A549 (cell line): ENCODE data around the gene TRIM39.

Source experiments
- BCL3 ChIP-seq: fragments of >200 bp; sonication (Bioruptor Twin); formaldehyde crosslinking; IDR thresholded peaks from 3 replicates; pipeline ENCODE4 v1.6.1; 2016
- BHLHE40 ChIP-seq: IDR thresholded peaks from 2 replicates; pipeline ENCODE4 v1.6.1; 2012; ENCODE audit warnings: low read depth, low read length, inconsistent platforms
- CTCF ChIP-seq: fragments of >200 bp; sonication (Bioruptor Twin); formaldehyde crosslinking; IDR thresholded peaks from 3 replicates; pipeline ENCODE4 v1.5.1; 2016
- HDAC2 ChIP-seq: fragments of 200-600 bp; sonication (generic); IDR thresholded peaks from 2 replicates; pipeline ENCODE4 v1.6.1; 2016
- MYC ChIP-seq: IDR thresholded peaks from 2 replicates; pipeline ENCODE4 v1.6.1; 2012; ENCODE audit warnings: mild to moderate bottlenecking, inconsistent platforms, low read length, improper control_type of control experiment, borderline replicate concordance
- POLR2A ChIP-seq: IDR thresholded peaks from 2 replicates; pipeline ENCODE4 v1.6.1; 2012; ENCODE audit warnings: mild to moderate bottlenecking, low read length
- RAD21 ChIP-seq, 2 experiments: fragments of >200 bp in 1 of 2; sonication (Bioruptor Twin) in 1 of 2; formaldehyde crosslinking in 1 of 2; IDR thresholded peaks in 1 of 2; conservative IDR thresholded peaks in 1 of 2; 2 replicates in 1 of 2; 3 replicates in 1 of 2; pipeline ENCODE4 v1.6.1; 2012 to 2018; ENCODE audit warnings: inconsistent platforms in 1 of 2
- RCOR1 ChIP-seq: fragments of 150-350 bp; IDR thresholded peaks from 2 replicates; pipeline ENCODE4 v1.6.1; 2014; ENCODE audit warnings: antibody characterized with exemption, low read length, low read depth
- REST ChIP-seq: fragments of 200-600 bp; sonication (generic); IDR thresholded peaks from 2 replicates; pipeline ENCODE4 v1.6.1; 2016; ENCODE audit warnings: antibody characterized with exemption, mild to moderate bottlenecking, moderate library complexity
- RFX5 ChIP-seq: fragments of 450-650 bp; IDR thresholded peaks from 2 replicates; pipeline ENCODE4 v1.7.1; 2014; ENCODE audit warnings: antibody characterized with exemption, mild to moderate bottlenecking, moderate library complexity
- RNF2 ChIP-seq: fragments of 200-600 bp; sonication (generic); IDR thresholded peaks from 2 replicates; pipeline ENCODE4 v1.6.1; 2016; ENCODE audit warnings: low read depth, mild to moderate bottlenecking, antibody characterized with exemption, moderate library complexity, borderline replicate concordance
- TP53 ChIP-seq: fragments of 250-450 bp; sonication (Bioruptor Pico); IDR thresholded peaks from 2 replicates; pipeline ENCODE4 v1.5.0; 2021; ENCODE audit warnings: mild to moderate bottlenecking, moderate library complexity

GRCh38 chr6:30283761-30284160 lies 43.0 kb upstream of the TRIM39 start:
- TF ChIP-seq BHLHE40 (no peak), REST (no peak), POLR2A (no peak), MYC (no peak), CTCF (no peak), TP53 (CRISPR knock-in tag) (no peak), RCOR1 (no peak), RNF2 (no peak), RAD21 (conservative IDR thresholded peaks at IDR 0.05 in 1 of 2, IDR thresholded peaks at IDR 0.05 in 1 of 2) (no peak), BCL3 (no peak), HDAC2 (no peak), RFX5 (no peak)
